GM12878 (cell line): Measurements from ENCODE around the gene ZNF335. TPM values are rescaled to one million over a fixed set of nuclear protein-coding genes. Genes with fewer than 3 reads are reported as not detected.

Experiments
- BCL11A ChIP-seq: IDR thresholded peaks from 2 replicates; pipeline ENCODE4 v1.6.1; 2011; ENCODE audit warnings: low read depth, low read length
- BHLHE40 ChIP-seq, 2 experiments: fragments of 450-650 bp in 1 of 2; IDR thresholded peaks; 2 replicates each; pipeline ENCODE4 v1.6.1; 2011 to 2017; ENCODE audit warnings: low read depth in 2 of 2, borderline replicate concordance in 1 of 2, improper control_type of control experiment in 1 of 2, low read length in 1 of 2, mild to moderate bottlenecking in 1 of 2
- BMI1 ChIP-seq: fragments of 450-650 bp; IDR thresholded peaks from 2 replicates; pipeline ENCODE4 v1.6.1; 2016; ENCODE audit warnings: mild to moderate bottlenecking, moderate library complexity, borderline replicate concordance
- CBFB ChIP-seq: IDR thresholded peaks from 2 replicates; pipeline ENCODE4 v1.6.1; 2016; ENCODE audit warnings: antibody characterized with exemption, low read depth
- CEBPB ChIP-seq, 2 experiments: fragments of 150-350 bp in 1 of 2; IDR thresholded peaks; 2 replicates each; pipeline ENCODE4 v1.6.1; 2012 to 2014; ENCODE audit warnings: low read depth in 2 of 2, low read length in 2 of 2, borderline replicate concordance in 1 of 2, inconsistent platforms in 1 of 2
- CHD1 ChIP-seq: IDR thresholded peaks from 2 replicates; pipeline ENCODE4 v1.6.1; 2012; ENCODE audit warnings: low read depth, low read length, improper control_type of control experiment
- E2F4 ChIP-seq: IDR thresholded peaks from 2 replicates; pipeline ENCODE4 v1.6.1; 2012; ENCODE audit warnings: low read depth, low read length, improper control_type of control experiment
- EED ChIP-seq: sonication (generic); IDR thresholded peaks from 2 replicates; pipeline ENCODE4 v1.6.1; 2016; ENCODE audit warnings: antibody characterized with exemption, low read depth
- ESRRA ChIP-seq: IDR thresholded peaks from 2 replicates; pipeline ENCODE4 v1.6.1; 2012; ENCODE audit warnings: mild to moderate bottlenecking, low read length, improper control_type of control experiment
- FOXM1 ChIP-seq: IDR thresholded peaks from 2 replicates; pipeline ENCODE4 v1.6.1; 2012; ENCODE audit warnings: low read depth, mild to moderate bottlenecking, inconsistent platforms, low read length, moderate library complexity
- IKZF1 ChIP-seq: fragments of 450-650 bp; conservative IDR thresholded peaks from 2 replicates; pipeline ENCODE4 v1.6.1; 2017; ENCODE audit warnings: antibody characterized with exemption, mild to moderate bottlenecking
- IKZF2 ChIP-seq, 2 experiments: fragments of 450-650 bp; IDR thresholded peaks; 2 replicates each; pipeline ENCODE4 v1.6.1; 2017; ENCODE audit warnings: mild to moderate bottlenecking in 2 of 2, moderate library complexity in 2 of 2
- IRF4 ChIP-seq: IDR thresholded peaks from 2 replicates; pipeline ENCODE4 v1.6.1; 2011; ENCODE audit warnings: low read depth, low read length
- JUND ChIP-seq: IDR thresholded peaks from 2 replicates; pipeline ENCODE4 v1.6.1; 2012; ENCODE audit warnings: low read depth, mild to moderate bottlenecking, low read length, improper control_type of control experiment, moderate library complexity
- KAT2A ChIP-seq: conservative IDR thresholded peaks from 2 replicates; pipeline ENCODE4 v1.6.1; 2011; ENCODE audit warnings: low read depth, low read length; ENCODE audit not compliant: control insufficient read depth
- MAX ChIP-seq: IDR thresholded peaks from 2 replicates; pipeline ENCODE4 v1.6.1; 2012; ENCODE audit warnings: low read depth, low read length, improper control_type of control experiment
- MYB ChIP-seq: fragments of 150-350 bp; IDR thresholded peaks from 2 replicates; pipeline ENCODE4 v1.6.1; 2014; ENCODE audit warnings: mild to moderate bottlenecking, low read depth, low read length, borderline replicate concordance
- MYC ChIP-seq: IDR thresholded peaks from 2 replicates; pipeline ENCODE4 v1.6.1; 2011; ENCODE audit warnings: mild to moderate bottlenecking, low read length, moderate library complexity, inconsistent platforms; ENCODE audit not compliant: insufficient read depth, insufficient replicate concordance, insufficient read length, severe bottlenecking
- NBN ChIP-seq: fragments of 450-650 bp; IDR thresholded peaks from 2 replicates; pipeline ENCODE4 v1.6.1; 2016
- NR2C1 ChIP-seq: fragments of 450-650 bp; IDR thresholded peaks from 2 replicates; pipeline ENCODE4 v1.6.1; 2017; ENCODE audit warnings: antibody characterized with exemption, mild to moderate bottlenecking, moderate library complexity
- RAD21 ChIP-seq: IDR thresholded peaks from 2 replicates; pipeline ENCODE4 v1.6.1; 2011; ENCODE audit warnings: mild to moderate bottlenecking, low read depth, low read length, moderate library complexity; ENCODE audit not compliant: insufficient read depth
- RUNX3 ChIP-seq: IDR thresholded peaks from 2 replicates; pipeline ENCODE4 v1.6.1; 2012; ENCODE audit warnings: low read length, inconsistent platforms
- SIX5 ChIP-seq: IDR thresholded peaks from 2 replicates; pipeline ENCODE4 v1.6.1; 2011; ENCODE audit warnings: mild to moderate bottlenecking, low read depth, low read length, moderate library complexity; ENCODE audit not compliant: severe bottlenecking
- SMAD1 ChIP-seq: fragments of 450-650 bp; IDR thresholded peaks from 2 replicates; pipeline ENCODE4 v1.6.1; 2018; ENCODE audit warnings: mild to moderate bottlenecking, low read depth; ENCODE audit not compliant: partially characterized antibody
- SMARCA5 ChIP-seq: fragments of 450-650 bp; IDR thresholded peaks from 2 replicates; pipeline ENCODE4 v1.6.1; 2017; ENCODE audit warnings: mild to moderate bottlenecking
- SMC3 ChIP-seq: IDR thresholded peaks from 2 replicates; pipeline ENCODE4 v1.6.1; 2011; ENCODE audit warnings: low read length, improper control_type of control experiment, borderline replicate concordance
- SP1 ChIP-seq: IDR thresholded peaks from one replicate; pipeline ENCODE4 v1.6.1; 2011; ENCODE audit warnings: low read depth, low read length
- SPI1 ChIP-seq: IDR thresholded peaks from 2 replicates; pipeline ENCODE4 v1.6.1; 2011; ENCODE audit warnings: low read depth, mild to moderate bottlenecking, low read length, moderate library complexity, borderline replicate concordance; ENCODE audit not compliant: insufficient read depth
- STAT1 ChIP-seq: fragments of 450-650 bp; conservative IDR thresholded peaks from 2 replicates; pipeline ENCODE4 v1.6.1; 2014; ENCODE audit warnings: antibody characterized with exemption, mild to moderate bottlenecking
- SUZ12 ChIP-seq: fragments of 200-600 bp; sonication (generic); IDR thresholded peaks from one replicate; pipeline ENCODE4 v1.6.1; 2018; ENCODE audit warnings: antibody characterized with exemption, mild to moderate bottlenecking; ENCODE audit not compliant: unreplicated experiment
- TAF1 ChIP-seq: IDR thresholded peaks from 2 replicates; pipeline ENCODE4 v1.6.1; 2011; ENCODE audit warnings: mild to moderate bottlenecking, low read depth, low read length, borderline replicate concordance
- ZNF274 ChIP-seq: IDR thresholded peaks from one replicate; pipeline ENCODE4 v1.8.0; 2011; ENCODE audit not compliant: insufficient read length, insufficient read depth
- ZNF384 ChIP-seq: IDR thresholded peaks from 2 replicates; pipeline ENCODE4 v1.6.1; 2012; ENCODE audit warnings: low read depth, mild to moderate bottlenecking, low read length, improper control_type of control experiment, borderline replicate concordance
- polyA plus RNA-seq, 11 experiments: library from polyadenylated mRNA; depleted of rRNA in 4 of 11; unstranded in 6 of 11; stranded (reverse) in 5 of 11; fragments of >200 nt; fragmentation: Nextera tagmentation in 4 of 11; fragmentation: Illumina TruSeq in 1 of 11; extraction: Ambion mirVana in 4 of 11; extraction: Trizol in 1 of 11; gene quantifications; 1 replicate in 1 of 11; 2 replicates in 10 of 11; pipeline versions ENCODE4 v1.2.1 to v1.2.3, GENCODE V29; 2011 to 2016; ENCODE audit warnings: inconsistent platforms in 2 of 11, missing spikeins in 2 of 11, low read depth in 1 of 11
- total RNA-seq, 4 experiments: library from RNA; depleted of rRNA in 3 of 4; stranded (reverse); fragments of >200 nt in 3 of 4; fragmentation: Illumina TruSeq in 1 of 4; extraction: Trizol in 1 of 4; gene quantifications; 2 replicates each; pipeline versions ENCODE4 v1.2.1 to v1.2.3, GENCODE V29; 2013 to 2021

Gene ZNF335
- total and polyA plus RNA-seq, 10 of the 15 experiments (the other 5 are each of a cell fraction or from before 2014, with no cell fraction given) = 0.74 to 30.1 (median 14.5) TPM

GRCh38 chr20:45934586-45935415 lies 37.2 kb downstream of the ZNF335 start, which contains the start of gene PCIF1 (continued):
- TF ChIP-seq MYC = no peak
- no peak for TF ChIP-seq IKZF2 (IDR thresholded peaks at IDR 0.05)
- TF ChIP-seq STAT1 = peak; percentile 81
- TF ChIP-seq BCL11A = no peak
- peak; percentile 85 for TF ChIP-seq SP1
- TF ChIP-seq E2F4 = 0 out of 2 replicates have a peak, but pooled peaks have one; percentile 9
- TF ChIP-seq TAF1 = peak; percentile 98
- 0 out of 2 replicates have a peak, but pooled peaks have one; percentile 29 for TF ChIP-seq CBFB
- TF ChIP-seq RUNX3 = peak; percentile 46
- TF ChIP-seq ESRRA = no peak
- no peak for TF ChIP-seq KAT2A
- peak; percentile 17 for TF ChIP-seq SMAD1
- no peak for TF ChIP-seq SMC3
- no peak for TF ChIP-seq SPI1
- peak; percentile 74; the same call in 1 of the 2 replicates for TF ChIP-seq CHD1
- peak; percentile 92 for TF ChIP-seq SMARCA5
- no peak for TF ChIP-seq RAD21
- no peak for TF ChIP-seq EED
- no peak for TF ChIP-seq ZNF384
- no peak for TF ChIP-seq FOXM1
- peak; percentile 52; the same call in 1 of the 2 replicates for TF ChIP-seq NBN
- TF ChIP-seq CEBPB (IDR thresholded peaks at IDR 0.05; ENCODE audit: borderline replicate concordance in 1 of 2, low read depth in 2 of 2, low read length in 2 of 2) = no peak
- peak; percentile 88 for TF ChIP-seq SIX5
- TF ChIP-seq BHLHE40 (IDR thresholded peaks at IDR 0.05; ENCODE audit: borderline replicate concordance in 1 of 2, low read depth in 2 of 2, low read length in 1 of 2) = peak in 1 of 2 experiments; percentile 36; a peak in 1 of 4 replicates
- no peak for TF ChIP-seq SUZ12
- no peak for TF ChIP-seq IRF4
- peak; percentile 92 for TF ChIP-seq IKZF1
- TF ChIP-seq ZNF274 = no peak
- 0 out of 2 replicates have a peak, but pooled peaks have one; percentile 2 for TF ChIP-seq JUND
- 0 out of 2 replicates have a peak, but pooled peaks have one; percentile 9 for TF ChIP-seq MYB
- TF ChIP-seq BMI1 = no peak
- TF ChIP-seq MAX = peak; percentile 40; the same call in 1 of the 2 replicates
- peak; percentile 85 for TF ChIP-seq NR2C1
